ENCODE data around the gene SRGAP1.
"Not testable (repeated sequence)": the region's sequence is repeated elsewhere in the genome, so short reads cannot be mapped to it uniquely, and the experiment has no call there.

SRGAP1 gene

GRCh38 chr12:64018524-64018923 lies 174.0 kb downstream of the SRGAP1 start:
- no peak for FAIRE-seq

GRCh38 chr12:64019101-64019500 lies 174.6 kb downstream of the SRGAP1 start:
- FAIRE-seq: no peak

- FAIRE-seq: no peak
Observed at GRCh38 chr12:64019654-64020053, 175.2 kb downstream of the SRGAP1 start.

GRCh38 chr12:64025174-64025958 lies 180.9 kb downstream of the SRGAP1 start:
- no peak for FAIRE-seq

- FAIRE-seq: no peak
Observed at GRCh38 chr12:64027311-64027710, 182.8 kb downstream of the SRGAP1 start.

- FAIRE-seq: no peak
Observed at GRCh38 chr12:64028541-64028940, 184.0 kb downstream of the SRGAP1 start.

GRCh38 chr12:64029013-64029857 lies 184.7 kb downstream of the SRGAP1 start:
- FAIRE-seq: no peak

- no peak for FAIRE-seq
Observed at GRCh38 chr12:64030155-64030554, 185.7 kb downstream of the SRGAP1 start.

- FAIRE-seq: not testable (repeated sequence)
Observed at GRCh38 chr12:64034056-64034455, 189.6 kb downstream of the SRGAP1 start.

- no peak for FAIRE-seq
Observed at GRCh38 chr12:64034901-64035576, 190.5 kb downstream of the SRGAP1 start.

- FAIRE-seq: no peak
Observed at GRCh38 chr12:64036414-64036813, 191.9 kb downstream of the SRGAP1 start.

- FAIRE-seq: peak; percentile 95
Observed at GRCh38 chr12:64039281-64039871, 194.9 kb downstream of the SRGAP1 start.

GRCh38 chr12:64042911-64043310 lies 198.4 kb downstream of the SRGAP1 start:
- FAIRE-seq: no peak

GRCh38 chr12:64044191-64044590 lies 199.7 kb downstream of the SRGAP1 start:
- FAIRE-seq: no peak

- no peak for FAIRE-seq
Observed at GRCh38 chr12:64051057-64051456, 206.6 kb downstream of the SRGAP1 start.

- FAIRE-seq: no peak
Observed at GRCh38 chr12:64053117-64053516, 208.6 kb downstream of the SRGAP1 start.

- FAIRE-seq: no peak
Observed at GRCh38 chr12:64054079-64054520, 209.6 kb downstream of the SRGAP1 start.

- FAIRE-seq: no peak
Observed at GRCh38 chr12:64056741-64057140, 212.2 kb downstream of the SRGAP1 start.

GRCh38 chr12:64057706-64058105 lies 213.2 kb downstream of the SRGAP1 start:
- FAIRE-seq: no peak

- FAIRE-seq: no peak
Observed at GRCh38 chr12:64058541-64059265, 214.2 kb downstream of the SRGAP1 start.

GRCh38 chr12:64059685-64060084 lies 215.2 kb downstream of the SRGAP1 start:
- FAIRE-seq: no peak

GRCh38 chr12:64061868-64062375 lies 217.4 kb downstream of the SRGAP1 start:
- no peak for FAIRE-seq

Data from islet of Langerhans (tissue), 1 donor.